Measurements from ENCODE around the gene FEM1A.
A peak's percentile ranks its signal among the peaks of the same experiment; 100 is the strongest.
"Not testable (repeated sequence)": the region's sequence is repeated elsewhere in the genome, so short reads cannot be mapped to it uniquely, and the experiment has no call there.

The FEM1A gene

DNA sequence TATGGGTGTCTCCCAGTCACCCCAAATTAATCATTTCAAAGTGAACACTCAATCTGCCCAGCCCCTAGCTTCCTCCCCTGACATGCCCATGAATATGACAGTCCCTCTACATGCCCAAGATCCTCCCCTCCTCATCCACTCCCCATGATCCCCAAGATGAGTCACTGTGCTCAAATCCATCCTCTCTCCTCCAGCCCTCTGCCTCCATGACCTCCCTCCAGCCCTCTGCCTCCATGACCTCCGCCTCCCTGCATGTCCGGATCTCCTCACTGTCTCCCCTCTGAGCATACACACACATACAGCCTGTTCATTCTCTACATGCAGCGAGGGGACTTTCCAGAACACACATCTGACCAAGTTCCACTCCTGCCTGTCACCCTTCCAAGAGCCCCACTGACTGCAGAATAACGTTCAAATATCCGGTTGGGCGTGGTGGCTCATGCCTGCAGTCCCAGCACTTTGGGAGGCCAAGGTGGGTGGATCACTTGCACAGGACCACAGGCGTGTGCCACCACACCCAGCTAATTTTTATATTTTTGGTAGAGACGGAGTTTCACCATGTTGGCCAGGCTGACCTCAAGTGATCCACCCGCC lies 18.4 kb upstream of the FEM1A start:
- DNase-seq, result no peak

DNA sequence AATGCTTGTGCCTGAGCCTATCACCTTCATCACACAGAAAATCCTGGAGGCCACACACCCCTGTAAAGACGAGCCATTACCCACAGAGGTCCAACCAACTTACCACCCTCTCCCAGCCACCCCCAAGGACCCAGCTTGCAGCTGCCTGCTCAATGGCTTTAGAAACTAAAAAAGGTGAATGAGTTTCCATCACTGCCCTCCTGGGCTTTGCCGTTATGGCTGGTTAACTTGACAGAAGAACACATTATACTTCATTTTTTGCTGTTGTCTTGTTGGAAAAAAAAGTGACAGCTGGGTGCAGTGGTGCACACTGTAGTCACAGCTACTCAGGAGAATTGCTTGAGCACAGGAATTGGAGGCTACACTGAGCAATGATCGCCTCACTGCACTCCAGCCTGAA lies 17.4 kb upstream of the FEM1A start:
- DNase-seq, result no peak

DNA sequence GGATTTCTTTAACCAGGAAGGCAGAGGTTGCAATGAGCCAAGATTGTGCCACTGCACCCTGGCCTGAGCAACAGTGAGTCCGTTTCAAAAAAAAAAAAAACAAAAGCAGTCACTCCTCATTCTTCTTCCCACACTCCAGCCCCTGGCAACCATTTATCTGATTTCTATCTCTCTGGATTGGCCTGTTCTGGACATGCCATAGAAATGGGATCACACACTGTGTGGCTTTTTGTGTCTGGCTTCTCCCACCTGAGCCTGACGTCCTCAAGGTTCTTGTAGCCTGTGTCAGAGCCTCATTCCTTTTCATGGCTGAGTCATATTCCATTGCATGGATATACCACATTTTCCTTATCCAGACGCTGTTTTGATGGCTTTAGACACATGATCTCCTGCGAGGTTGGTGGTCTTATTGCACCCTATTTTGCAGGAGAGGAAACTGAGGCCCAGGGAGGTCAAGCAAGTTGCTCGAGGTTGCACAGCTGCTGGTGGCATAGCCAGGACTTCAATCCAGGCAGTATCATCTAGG lies 15.8 kb upstream of the FEM1A start:
- no peak for DNase-seq

DNA sequence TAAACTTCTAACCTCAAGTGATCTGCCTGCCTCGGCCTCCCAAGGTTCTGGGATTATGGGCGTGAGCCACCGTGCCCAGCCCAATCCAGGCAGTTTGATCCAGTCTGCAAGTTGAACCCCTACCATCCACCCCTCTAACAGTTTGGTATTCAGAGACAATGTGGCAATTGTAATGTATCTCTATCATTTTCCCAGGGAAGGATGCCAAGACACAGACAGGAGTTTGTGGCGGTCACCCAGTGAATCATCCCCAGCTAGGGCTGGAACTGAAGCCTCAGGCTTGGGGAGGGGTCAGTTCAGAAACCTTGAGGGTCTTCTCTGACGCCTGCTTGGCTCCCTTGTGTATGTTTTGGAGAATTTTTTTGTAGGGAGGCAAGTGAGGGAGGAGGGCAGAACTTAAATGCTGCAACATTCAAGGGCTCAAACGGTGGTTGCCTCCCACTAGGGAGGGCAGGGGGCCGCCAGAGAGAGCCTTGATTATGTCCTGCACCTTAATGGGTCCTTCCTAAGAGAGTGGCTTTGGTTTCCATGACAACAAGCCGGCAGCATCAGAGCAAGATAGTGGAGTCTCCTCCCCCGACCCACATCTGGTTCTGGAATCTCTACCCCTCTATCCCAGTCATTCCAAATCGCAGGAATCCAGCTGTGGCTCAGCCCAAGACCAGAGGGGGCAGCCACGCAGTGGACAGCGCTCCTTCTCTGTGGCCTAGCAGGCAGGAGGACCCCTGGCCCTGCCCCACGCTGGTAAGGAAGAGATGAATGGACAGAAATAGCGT lies 14.9 kb upstream of the FEM1A start:
- DNase-seq, result no peak

DNA sequence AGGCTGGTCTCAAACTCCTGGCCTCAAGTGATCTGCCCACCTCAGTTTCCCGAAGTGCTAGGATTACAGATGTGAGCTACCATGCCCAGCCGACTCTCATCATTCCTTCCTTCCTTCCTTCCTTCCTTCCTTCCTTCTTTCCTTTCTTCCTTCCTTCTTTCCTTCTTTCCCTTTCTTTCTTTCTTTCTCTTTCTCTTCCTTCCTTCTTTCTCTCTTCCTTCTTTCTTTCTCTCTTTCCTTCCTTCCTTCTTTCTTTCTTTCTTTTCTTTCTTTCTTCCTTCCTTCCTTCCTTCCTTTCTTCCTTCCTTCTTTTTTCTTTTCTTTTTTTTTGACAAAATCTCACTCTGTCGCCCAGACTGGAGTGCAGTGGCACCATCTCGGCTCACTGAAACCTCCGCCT lies 13.4 kb upstream of the FEM1A start:
- DNase-seq, result not testable (repeated sequence)

DNA sequence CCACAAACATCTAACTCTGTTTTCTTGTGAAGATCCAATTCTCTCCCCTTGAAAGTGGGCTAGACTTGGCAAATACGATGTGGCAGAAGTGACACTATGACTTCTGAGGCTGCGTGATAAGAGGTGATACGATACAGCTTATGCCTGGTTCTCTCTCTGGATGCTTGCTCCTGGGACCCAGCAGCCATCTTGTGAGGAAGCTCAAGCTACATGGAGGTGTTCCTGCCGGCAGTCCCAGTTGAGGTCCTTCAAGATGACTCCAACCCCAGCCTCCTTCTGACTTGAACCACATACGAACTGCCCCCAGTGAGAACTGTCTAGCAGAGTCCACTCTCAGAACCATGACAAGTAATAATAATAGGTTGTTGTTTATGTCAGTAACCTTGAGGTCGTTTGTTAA lies 10.7 kb upstream of the FEM1A start:
- no peak for DNase-seq

DNA sequence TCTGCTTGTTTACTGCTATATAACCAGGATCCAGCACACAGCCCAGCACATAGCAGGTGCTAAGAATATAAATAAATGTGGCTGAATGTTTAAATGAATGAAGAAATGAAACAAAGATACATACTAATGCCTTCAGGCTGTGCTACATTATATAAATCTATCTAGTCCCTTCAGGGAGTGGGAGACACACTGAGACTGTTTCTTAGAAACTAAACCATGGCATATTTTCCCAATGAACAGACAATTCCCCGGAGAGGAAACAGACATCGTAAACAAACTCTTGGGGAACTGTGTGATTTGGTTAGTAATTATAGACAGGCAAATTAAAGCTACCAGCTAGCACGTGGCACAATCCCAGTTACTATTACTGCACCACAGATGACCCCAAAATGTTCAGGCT lies 9.7 kb upstream of the FEM1A start:
- no peak for DNase-seq

DNA sequence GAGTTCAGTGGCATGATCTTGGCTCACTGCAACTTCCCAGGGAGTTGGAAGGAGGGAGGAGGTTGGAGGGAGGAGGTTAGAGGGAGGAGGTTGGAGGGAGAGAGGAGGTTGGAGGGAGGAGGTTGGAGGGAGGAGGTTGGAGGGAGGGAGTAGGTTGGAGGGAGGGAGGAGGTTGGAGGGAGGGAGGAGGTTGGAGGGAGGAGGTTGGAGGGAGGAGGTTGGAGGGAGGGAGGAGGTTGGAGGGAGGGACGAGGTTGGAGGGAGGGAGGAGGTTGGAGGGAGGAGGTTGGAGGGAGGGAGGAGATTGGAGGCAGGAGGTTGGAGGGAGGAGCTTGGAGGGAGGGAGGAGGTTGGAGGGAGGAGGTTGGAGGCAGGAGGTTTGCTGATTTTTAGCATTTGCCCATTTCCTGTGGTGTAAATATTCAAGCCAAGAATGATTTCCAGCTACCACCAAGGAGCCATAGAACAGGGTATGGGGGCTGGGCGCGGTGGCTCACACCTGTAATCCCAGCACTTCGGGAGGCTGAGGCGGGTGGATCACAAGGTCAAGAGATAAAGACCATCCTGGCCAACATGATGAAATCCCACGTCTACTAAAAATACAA lies 5.0 kb upstream of the FEM1A start:
- DNase-seq, result not testable (repeated sequence)

DNA sequence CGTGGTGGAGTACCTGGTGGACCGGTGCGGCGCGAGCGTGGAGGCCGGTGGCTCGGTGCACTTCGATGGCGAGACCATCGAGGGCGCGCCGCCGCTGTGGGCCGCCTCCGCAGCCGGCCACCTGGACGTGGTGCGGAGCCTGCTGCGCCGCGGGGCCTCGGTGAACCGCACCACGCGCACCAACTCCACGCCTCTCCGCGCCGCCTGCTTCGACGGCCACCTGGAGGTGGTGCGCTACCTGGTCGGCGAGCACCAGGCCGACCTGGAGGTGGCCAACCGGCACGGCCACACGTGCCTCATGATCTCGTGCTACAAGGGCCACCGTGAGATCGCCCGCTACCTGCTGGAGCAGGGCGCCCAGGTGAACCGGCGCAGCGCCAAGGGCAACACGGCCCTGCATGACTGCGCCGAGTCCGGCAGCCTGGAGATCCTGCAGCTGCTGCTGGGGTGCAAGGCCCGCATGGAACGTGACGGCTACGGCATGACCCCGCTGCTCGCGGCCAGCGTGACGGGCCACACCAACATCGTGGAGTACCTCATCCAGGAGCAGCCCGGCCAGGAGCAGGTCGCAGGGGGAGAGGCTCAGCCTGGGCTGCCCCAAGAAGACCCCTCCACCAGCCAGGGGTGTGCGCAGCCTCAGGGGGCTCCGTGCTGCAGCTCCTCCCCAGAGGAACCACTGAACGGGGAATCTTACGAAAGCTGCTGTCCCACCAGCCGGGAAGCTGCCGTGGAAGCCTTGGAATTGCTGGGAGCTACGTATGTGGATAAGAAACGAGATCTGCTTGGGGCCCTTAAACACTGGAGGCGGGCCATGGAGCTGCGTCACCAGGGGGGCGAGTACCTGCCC lies 708 bp downstream of the FEM1A start:
- peak in 1 of 51 donors; percentile 3 for DNase-seq

DNA sequence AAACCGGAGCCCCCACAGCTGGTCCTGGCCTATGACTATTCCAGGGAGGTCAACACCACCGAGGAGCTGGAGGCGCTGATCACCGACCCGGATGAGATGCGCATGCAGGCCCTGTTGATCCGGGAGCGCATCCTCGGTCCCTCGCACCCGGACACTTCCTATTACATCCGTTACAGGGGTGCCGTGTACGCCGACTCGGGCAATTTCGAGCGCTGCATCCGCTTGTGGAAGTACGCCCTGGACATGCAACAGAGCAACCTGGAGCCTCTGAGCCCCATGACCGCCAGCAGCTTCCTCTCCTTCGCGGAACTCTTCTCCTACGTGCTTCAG lies 1.3 kb downstream of the FEM1A start:
- not testable (repeated sequence) for DNase-seq

DNA sequence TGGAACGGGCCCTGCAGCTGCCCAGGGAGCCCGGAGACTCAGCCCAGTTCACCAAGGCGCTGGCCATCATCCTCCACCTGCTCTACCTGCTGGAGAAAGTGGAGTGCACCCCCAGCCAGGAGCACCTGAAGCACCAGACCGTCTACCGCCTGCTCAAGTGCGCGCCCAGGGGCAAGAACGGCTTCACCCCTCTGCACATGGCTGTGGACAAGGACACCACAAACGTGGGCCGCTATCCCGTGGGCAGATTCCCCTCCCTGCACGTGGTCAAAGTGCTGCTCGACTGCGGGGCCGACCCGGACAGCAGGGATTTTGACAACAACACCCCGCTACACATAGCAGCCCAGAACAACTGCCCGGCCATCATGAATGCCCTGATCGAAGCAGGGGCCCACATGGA lies 1.7 kb downstream of the FEM1A start:
- DNase-seq, result not testable (repeated sequence)

DNA sequence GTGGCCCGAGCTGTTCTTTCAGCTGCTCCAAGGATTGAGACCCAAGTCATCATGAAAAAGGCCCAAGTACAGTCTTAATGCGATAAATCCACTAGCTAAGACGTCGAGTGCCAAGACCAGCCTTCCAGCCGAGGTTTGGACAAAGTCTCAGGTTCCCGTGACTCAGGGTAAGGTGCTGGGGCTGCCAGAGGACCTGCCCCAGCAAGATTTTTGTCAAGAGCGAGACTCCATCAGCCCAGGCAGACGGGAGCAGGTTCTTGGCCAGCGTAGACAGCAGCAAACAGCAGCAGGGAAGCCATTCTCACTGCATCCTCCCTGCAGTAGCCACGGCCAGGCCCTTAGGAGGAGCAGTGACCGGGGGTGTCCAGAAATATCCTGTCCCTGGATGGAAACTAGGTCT lies 3.4 kb downstream of the FEM1A start:
- DNase-seq, result no peak

DNA sequence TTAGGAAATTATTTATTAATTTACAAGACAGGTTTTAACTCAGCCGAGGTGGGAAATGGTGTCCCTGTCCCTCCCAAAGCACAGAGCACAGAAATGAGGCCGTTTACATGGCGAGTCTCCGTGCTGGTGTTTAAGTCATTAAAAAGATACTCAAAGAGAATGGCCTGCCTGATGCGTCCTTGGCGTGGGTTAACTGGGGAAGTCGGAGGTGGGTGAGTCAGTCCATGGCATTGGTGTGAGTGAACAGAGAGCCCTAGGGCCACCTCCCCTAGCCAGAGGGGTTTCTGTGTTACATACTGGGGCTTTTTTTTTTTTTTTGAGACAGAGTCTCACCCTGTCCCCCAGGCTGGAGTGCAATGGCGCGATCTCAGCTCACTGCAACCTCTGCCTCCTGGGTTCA lies 3.9 kb downstream of the FEM1A start:
- no peak for DNase-seq

DNA sequence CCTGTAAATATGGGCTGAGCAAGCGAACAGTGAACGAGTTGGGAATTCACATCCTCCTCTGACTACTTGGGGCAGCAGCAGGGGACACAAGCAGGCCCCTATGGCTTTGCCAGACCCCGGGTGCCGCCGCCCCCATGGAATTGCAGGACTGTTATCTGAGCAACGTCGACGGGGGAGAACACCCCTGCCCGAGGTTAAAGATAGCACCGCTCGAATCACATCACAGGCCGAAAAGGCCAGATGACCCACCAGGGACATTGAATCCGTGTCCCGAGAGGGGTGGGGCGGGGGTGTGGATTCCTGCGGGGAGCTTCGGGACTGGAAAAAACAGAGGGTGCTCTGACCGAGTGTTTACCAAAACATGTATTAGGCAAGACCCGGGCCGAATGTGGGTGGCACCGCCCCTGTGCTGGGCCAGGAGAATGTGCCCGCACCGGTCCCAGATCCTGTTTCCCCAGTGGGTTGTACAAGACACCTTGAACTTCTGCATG lies 9.1 kb downstream of the FEM1A start:
- no peak for DNase-seq

DNA sequence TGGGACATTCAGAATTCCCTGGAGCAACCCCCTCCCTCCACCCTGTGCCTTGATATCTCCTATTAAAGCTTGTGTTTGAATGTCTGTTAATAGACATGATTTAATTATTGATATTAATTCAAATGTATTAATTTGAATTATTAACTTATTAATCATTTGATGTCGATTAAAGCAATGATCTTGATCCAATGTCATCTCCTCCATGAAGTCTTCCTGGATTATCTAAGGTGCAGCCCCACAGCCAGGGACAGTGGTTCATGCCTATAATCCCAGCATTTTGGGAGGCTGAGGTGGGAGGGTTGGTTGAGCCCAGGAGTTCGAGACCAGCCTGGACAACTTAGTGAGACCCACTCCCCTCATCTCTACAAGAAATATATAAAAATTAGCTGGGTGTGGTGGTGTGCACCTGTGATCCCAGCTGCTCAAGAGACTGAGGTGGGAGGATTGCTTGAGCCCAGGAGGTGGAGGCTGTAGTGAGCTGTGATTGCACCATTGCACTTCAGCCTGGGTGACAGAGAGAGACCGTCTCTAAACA lies 9.6 kb downstream of the FEM1A start:
- DNase-seq, result no peak

DNA sequence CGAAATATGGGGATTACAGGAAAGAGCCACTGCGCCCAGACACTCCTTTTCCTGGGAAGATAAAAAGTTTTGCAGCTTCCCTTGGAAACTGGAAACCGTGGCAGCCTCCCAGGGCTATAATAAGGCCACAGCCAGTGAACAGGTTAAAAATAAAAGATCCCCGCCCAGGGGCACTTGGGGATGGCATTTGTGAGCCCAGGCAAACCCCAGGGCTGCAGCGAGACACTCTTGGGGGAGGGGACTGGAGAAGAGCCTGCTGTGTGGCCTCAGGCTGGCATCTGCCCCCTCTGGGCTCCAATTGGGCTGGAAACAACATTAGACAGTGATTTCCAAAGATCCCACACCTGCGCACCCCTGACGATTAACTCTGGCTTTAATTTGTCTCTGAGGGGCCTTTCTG lies 11.2 kb downstream of the FEM1A start:
- DNase-seq, result no peak

DNA sequence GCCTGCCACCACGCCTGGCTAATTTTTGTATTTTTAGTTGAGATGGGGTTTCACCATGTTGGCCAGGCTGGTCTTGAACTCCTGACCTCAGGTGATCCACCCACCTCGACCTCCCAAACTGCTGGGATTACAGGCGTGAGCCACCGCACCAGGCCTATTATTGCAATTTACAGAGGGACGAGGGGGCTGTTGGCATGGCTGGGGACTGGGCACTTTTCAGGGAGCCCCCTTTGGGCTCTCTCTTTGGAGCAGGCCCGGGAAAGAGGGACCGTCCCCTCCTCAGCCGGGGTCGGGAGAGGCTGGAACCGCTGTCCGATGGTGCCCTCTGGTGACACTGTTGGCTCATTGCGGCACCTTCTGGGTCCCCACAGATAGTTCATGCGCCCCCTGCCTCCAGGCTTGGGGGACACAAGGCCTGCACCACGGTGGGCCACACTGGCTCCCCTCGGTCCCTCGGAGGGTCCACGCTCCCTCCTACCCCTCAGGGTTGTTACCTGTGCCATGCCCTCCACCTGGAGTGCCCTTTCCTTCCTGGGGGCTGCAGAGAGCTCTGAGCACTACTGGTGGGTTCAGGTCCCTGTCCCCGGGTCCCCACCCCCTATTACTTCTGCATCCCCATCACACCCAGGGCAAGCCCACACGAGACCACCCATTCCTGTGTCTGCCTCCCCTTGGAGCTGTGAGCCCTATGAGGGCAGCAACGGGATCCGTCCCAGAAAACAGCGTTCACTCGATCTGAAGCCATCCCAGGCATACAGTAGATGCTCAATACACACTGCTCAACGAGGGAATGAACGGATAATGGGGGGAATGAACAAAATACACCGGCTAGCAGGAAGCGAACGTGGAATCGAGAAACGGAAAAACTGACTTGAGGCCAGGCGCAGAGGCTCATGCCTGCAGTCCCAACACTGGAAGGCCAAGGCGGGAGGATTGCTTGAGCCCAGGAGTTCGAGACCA lies 12.5 kb downstream of the FEM1A start:
- peak in 29 of 51 donors; percentile 3 to 67 (median 28) for DNase-seq

DNA sequence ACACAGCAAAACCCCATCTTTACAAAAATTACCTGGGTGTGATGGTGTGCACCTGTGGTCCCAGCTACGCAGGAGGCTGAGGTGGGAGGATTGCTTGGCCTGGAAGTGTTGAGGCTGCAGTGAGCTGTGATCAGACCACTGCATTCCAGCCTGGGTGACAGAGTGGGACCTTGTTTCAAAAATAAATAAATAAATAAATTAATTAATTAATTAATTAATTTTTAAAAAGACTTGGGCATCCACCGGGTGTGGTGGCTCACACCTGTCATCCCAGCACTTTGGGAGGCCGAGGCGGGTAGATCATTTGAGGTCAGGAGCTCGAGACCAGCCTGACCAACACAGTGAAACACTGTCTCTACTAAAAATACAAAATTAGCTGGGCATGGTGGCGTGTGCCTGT lies 13.6 kb downstream of the FEM1A start:
- DNase-seq, result not testable (repeated sequence)

DNA sequence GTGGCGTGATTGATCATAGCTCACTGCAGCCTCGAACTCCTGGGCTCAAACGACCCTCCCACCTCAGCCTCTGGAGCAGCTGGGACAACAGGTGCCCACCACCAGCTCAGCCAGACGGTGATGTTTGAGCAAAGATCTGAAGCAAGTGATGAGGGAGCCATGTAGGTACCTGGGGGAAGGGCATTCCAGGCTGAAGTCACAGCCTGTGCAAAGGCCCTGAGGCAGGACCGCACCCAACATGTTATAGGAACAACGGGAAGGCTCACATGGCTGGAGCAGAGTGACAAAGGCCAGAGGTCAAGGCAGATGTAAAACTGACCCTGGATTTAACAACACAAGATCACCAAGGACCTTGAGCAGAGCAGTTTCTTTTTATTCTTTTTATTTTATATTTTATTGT lies 14.8 kb downstream of the FEM1A start:
- no peak for DNase-seq

DNA sequence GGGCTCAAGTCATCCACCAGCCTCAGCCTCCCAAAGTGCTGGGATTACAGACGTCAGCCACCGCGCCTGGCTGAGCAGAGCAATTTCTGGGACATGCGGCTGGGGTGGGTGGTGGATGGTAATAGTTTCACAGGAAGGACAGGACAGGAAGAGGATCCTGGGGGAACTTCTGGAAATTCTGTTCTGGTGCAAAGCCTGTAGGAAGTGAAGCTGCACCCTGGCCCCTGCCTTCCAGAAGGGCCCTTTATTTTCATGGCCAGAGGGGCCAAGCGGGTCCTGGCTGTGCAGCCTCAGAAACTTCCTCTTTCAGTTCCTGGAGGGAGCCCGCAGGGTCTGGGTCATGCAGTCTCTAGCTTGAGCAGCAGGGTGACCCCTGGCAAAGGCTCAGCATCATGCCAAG lies 15.7 kb downstream of the FEM1A start:
- peak in 25 of 51 donors; percentile 10 to 60 (median 32) for DNase-seq

Data from hypothalamus (tissue), 51 donors.